B cell (primary cell): ENCODE results near the gene SULT2A1. TPM values are rescaled to one million over a fixed set of nuclear protein-coding genes. Genes with fewer than 3 reads are reported as not detected.
"Not testable (repeated sequence)": the region's sequence is repeated elsewhere in the genome, so short reads cannot be mapped to it uniquely, and the experiment has no call there.

ENCODE experiments used
- ATAC-seq: fragments of 200-7000 bp; cut with Tn5 transposase; one replicate; pipeline ENCODE4 v1.10.0; 2021; ENCODE audit warnings: low read depth, mild to moderate bottlenecking, moderate number of reproducible peaks, moderate library complexity
- CTCF ChIA-PET: fragments of 350-600 bp; sonication (Branson Sonifier 250); formaldehyde crosslinking; loops from one replicate; lab custom pipeline; 2021; ENCODE audit warnings: antibody characterized with exemption, inconsistent platforms; lab: Charles Lee
- POLR2A ChIA-PET: fragments of 350-600 bp; sonication (Branson Sonifier 250); formaldehyde crosslinking; loops from one replicate; lab custom pipeline; 2021; ENCODE audit warnings: antibody characterized with exemption; lab: Charles Lee
- DNase-seq: peaks from one replicate; pipeline ENCODE4 v3.0.0; 2013
- H2AFZ ChIP-seq: 2 replicates; pipeline ENCODE4 v1.6.1; 2012; ENCODE audit warnings: mild to moderate bottlenecking, low read depth, low read length; ENCODE audit not compliant: insufficient read depth, poor library complexity, severe bottlenecking
- H3K27ac ChIP-seq, 2 donors: 1 replicate in 1 of 2; 2 replicates in 1 of 2; pipeline ENCODE4 v1.5.1; 2012 to 2013; ENCODE audit warnings: low read length in 2 of 2, mild to moderate bottlenecking in 2 of 2, moderate library complexity in 1 of 2
- H3K27me3 ChIP-seq, 4 experiments: fragments of 200-600 bp in 1 of 4; sonication (generic) in 1 of 4; replicated peaks in 1 of 4; 1 replicate in 2 of 4; 2 replicates in 2 of 4; pipeline versions ENCODE4 v1.6.1 to v1.7.0; 2013 to 2016; ENCODE audit warnings: low read length in 3 of 4, mild to moderate bottlenecking in 2 of 4, mixed read lengths in 1 of 4, moderate library complexity in 1 of 4; ENCODE audit not compliant: insufficient read depth in 4 of 4, control insufficient read depth in 3 of 4; ENCODE audit errors: control extremely low read depth in 1 of 4
- H3K36me3 ChIP-seq, 2 experiments: replicated peaks in 1 of 2; 1 replicate in 1 of 2; 2 replicates in 1 of 2; pipeline versions ENCODE4 v1.6.1 to v1.7.1; 2013; ENCODE audit warnings: low read length in 1 of 2; ENCODE audit not compliant: insufficient read depth in 2 of 2, control insufficient read depth in 1 of 2; ENCODE audit errors: control extremely low read depth in 1 of 2, extremely low read depth in 1 of 2
- H3K4me1 ChIP-seq, 2 donors: fragments of 200-600 bp in 1 of 2; sonication (generic) in 1 of 2; 1 replicate in 1 of 2; 2 replicates in 1 of 2; pipeline versions ENCODE4 v1.5.1 to v1.6.1; 2013 to 2017; ENCODE audit warnings: low read length in 2 of 2; ENCODE audit not compliant: control insufficient read depth in 2 of 2, insufficient read depth in 2 of 2
- H3K4me2 ChIP-seq: replicated peaks from 2 replicates; pipeline ENCODE3; 2012; ENCODE audit warnings: mild to moderate bottlenecking, low read depth, low read length; ENCODE audit not compliant: poor library complexity, severe bottlenecking
- H3K4me3 ChIP-seq, 5 experiments: fragments of 200-600 bp in 1 of 5; sonication (generic) in 1 of 5; 1 replicate in 3 of 5; 2 replicates in 2 of 5; pipeline versions ENCODE4 v1.5.1 to v1.7.0; 2011 to 2016; ENCODE audit warnings: low read length in 4 of 5, mild to moderate bottlenecking in 4 of 5, low read depth in 2 of 5, control low read depth in 1 of 5, moderate library complexity in 1 of 5; ENCODE audit not compliant: insufficient read depth in 1 of 5; ENCODE audit errors: control extremely low read depth in 1 of 5, extremely low read depth in 1 of 5
- H3K79me2 ChIP-seq: fragments of 200-600 bp; sonication (generic); one replicate; pipeline ENCODE4 v1.6.0; 2016; ENCODE audit warnings: low read length; ENCODE audit not compliant: control insufficient read depth, insufficient read depth
- H3K9ac ChIP-seq: fragments of 200-600 bp; sonication (generic); 2 replicates; pipeline ENCODE4 v1.6.1; 2017; ENCODE audit warnings: mild to moderate bottlenecking, low read length, moderate library complexity
- H3K9me3 ChIP-seq, 3 donors: one replicate each; pipeline versions ENCODE4 v1.6.1 to v1.7.1; 2013; ENCODE audit warnings: low read length in 2 of 3; ENCODE audit not compliant: control insufficient read depth in 2 of 3, insufficient read depth in 1 of 3; ENCODE audit errors: control extremely low read depth in 1 of 3
- H4K20me1 ChIP-seq: 2 replicates; pipeline ENCODE4 v1.6.0; 2012; ENCODE audit warnings: mild to moderate bottlenecking, low read length; ENCODE audit not compliant: insufficient read depth, control insufficient read depth, poor library complexity, severe bottlenecking
- H3K27ac Mint-ChIP-seq: one replicate; pipeline ENCODE4 v1.8.0; 2021; ENCODE audit warnings: mixed read lengths
- H3K27me3 Mint-ChIP-seq: one replicate; pipeline ENCODE4 v1.8.0; 2021; ENCODE audit warnings: mixed read lengths
- H3K4me1 Mint-ChIP-seq: one replicate; pipeline ENCODE4 v1.8.0; 2021; ENCODE audit warnings: mixed read lengths
- H3K4me3 Mint-ChIP-seq: one replicate; pipeline ENCODE4 v1.8.0; 2021; ENCODE audit warnings: mixed read lengths
- H3K9me3 Mint-ChIP-seq: one replicate; pipeline ENCODE4 v1.8.0; 2022; ENCODE audit warnings: mixed read lengths; ENCODE audit not compliant: insufficient read depth
- WGBS: methylation state at CpG from one replicate; pipeline ENCODE4 v1.1.5; 2013; ENCODE audit warnings: missing lambda C conversion rate; ENCODE audit not compliant: insufficient coverage; 5-methylcytosine and 5-hydroxymethylcytosine counted together
- intact Hi-C: fragments of 100-400 bp; cut with micrococcal nuclease; formaldehyde crosslinking; loops from one replicate; pipeline ENCODE4 v1.10.0; 2022
- polyA plus RNA-seq: library from polyadenylated mRNA; depleted of rRNA; stranded (reverse); fragments of >200 nt; gene quantifications from 2 replicates; pipeline ENCODE4 v1.2.3, GENCODE V29; 2012
- total RNA-seq, 2 donors: library from RNA; stranded (reverse); fragments of 120-200 nt in 1 of 2; gene quantifications; 1 replicate in 1 of 2; 2 replicates in 1 of 2; pipeline versions ENCODE4 v1.2.3 to v1.2.4, GENCODE V29; 2013 to 2022
- TF ChIP-seq, protein P1 (sequence below): fragments of 200-600 bp; IDR thresholded peaks from one replicate; pipeline ENCODE4 v1.8.0; 2022; ENCODE audit warnings: antibody characterized with exemption, mild to moderate bottlenecking

The SULT2A1 gene
- total and polyA plus RNA-seq, 2 donors (not counting 1 experiment from before 2014, with no cell fraction given): not detected

- H2AFZ ChIP-seq, H3K4me2 ChIP-seq, H3K4me1 Mint-ChIP-seq, DNase-seq, H3K27me3 ChIP-seq, H3K9ac ChIP-seq, POLR2A ChIA-PET, H3K27ac Mint-ChIP-seq, H3K79me2 ChIP-seq, intact Hi-C loops, H4K20me1 ChIP-seq, ATAC-seq, CTCF ChIA-PET, H3K27me3 Mint-ChIP-seq, H3K9me3 ChIP-seq, H3K4me3 Mint-ChIP-seq, H3K4me1 ChIP-seq, H3K27ac ChIP-seq, H3K4me3 ChIP-seq, H3K36me3 ChIP-seq, H3K9me3 Mint-ChIP-seq: not testable (repeated sequence)
- no CpG with 5 or more reads among the region's 15 CpGs for WGBS
- TF ChIP-seq, protein P1, sequence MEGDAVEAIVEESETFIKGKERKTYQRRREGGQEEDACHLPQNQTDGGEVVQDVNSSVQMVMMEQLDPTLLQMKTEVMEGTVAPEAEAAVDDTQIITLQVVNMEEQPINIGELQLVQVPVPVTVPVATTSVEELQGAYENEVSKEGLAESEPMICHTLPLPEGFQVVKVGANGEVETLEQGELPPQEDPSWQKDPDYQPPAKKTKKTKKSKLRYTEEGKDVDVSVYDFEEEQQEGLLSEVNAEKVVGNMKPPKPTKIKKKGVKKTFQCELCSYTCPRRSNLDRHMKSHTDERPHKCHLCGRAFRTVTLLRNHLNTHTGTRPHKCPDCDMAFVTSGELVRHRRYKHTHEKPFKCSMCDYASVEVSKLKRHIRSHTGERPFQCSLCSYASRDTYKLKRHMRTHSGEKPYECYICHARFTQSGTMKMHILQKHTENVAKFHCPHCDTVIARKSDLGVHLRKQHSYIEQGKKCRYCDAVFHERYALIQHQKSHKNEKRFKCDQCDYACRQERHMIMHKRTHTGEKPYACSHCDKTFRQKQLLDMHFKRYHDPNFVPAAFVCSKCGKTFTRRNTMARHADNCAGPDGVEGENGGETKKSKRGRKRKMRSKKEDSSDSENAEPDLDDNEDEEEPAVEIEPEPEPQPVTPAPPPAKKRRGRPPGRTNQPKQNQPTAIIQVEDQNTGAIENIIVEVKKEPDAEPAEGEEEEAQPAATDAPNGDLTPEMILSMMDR: peak; percentile 57
Measured at GRCh38 chr19:47920107-47920506, 34.0 kb upstream of the SULT2A1 start.

- H3K27ac ChIP-seq, H3K9me3 Mint-ChIP-seq, DNase-seq, POLR2A ChIA-PET, H3K4me1 Mint-ChIP-seq, H3K27me3 Mint-ChIP-seq, H3K4me2 ChIP-seq, H3K4me3 ChIP-seq, intact Hi-C loops, H3K9ac ChIP-seq, H3K9me3 ChIP-seq, H2AFZ ChIP-seq, H3K27me3 ChIP-seq, H3K79me2 ChIP-seq, ATAC-seq, H3K27ac Mint-ChIP-seq, H3K4me3 Mint-ChIP-seq, H3K4me1 ChIP-seq, H4K20me1 ChIP-seq, CTCF ChIA-PET, H3K36me3 ChIP-seq: not testable (repeated sequence)
- WGBS: no CpG with 5 or more reads among the region's 2 CpGs
Measured at GRCh38 chr19:47910191-47910590, 24.1 kb upstream of the SULT2A1 start.
